ENCODE data around the gene ECI1. TPM values are rescaled to one million over a fixed set of nuclear protein-coding genes. Genes with fewer than 3 reads are reported as not detected.

ECI1 gene
- total RNA-seq, 1 experiment from 2014 or later, result 44.5 TPM

- no peak for DNase-seq (ENCODE audit: low read depth, low spot score)
- in situ Hi-C loops (cut with HindIII; ENCODE audit: low pct_unique_long_range_greater_than_20kb, low sequenced_read_pairs), result no loop called here
Observed at GRCh38 chr16:2229091-2229490, 22.3 kb downstream of the ECI1 start.

GRCh38 chr16:2228161-2228824 lies 23.1 kb downstream of the ECI1 start:
- no peak for DNase-seq (ENCODE audit: low read depth, low spot score)
- in situ Hi-C loops (cut with HindIII; ENCODE audit: low pct_unique_long_range_greater_than_20kb, low sequenced_read_pairs), result no loop called here

GRCh38 chr16:2226918-2227317 lies 24.5 kb downstream of the ECI1 start:
- DNase-seq (ENCODE audit: low read depth, low spot score), result no peak
- in situ Hi-C loops (cut with HindIII; ENCODE audit: low pct_unique_long_range_greater_than_20kb, low sequenced_read_pairs), result no loop called here

- in situ Hi-C loops (cut with HindIII; ENCODE audit: low pct_unique_long_range_greater_than_20kb, low sequenced_read_pairs), result no loop called here
- no peak for DNase-seq (ENCODE audit: low read depth, low spot score)
Observed at GRCh38 chr16:2226245-2226793, 25.1 kb downstream of the ECI1 start.

- DNase-seq (ENCODE audit: low read depth, low spot score), result peak; percentile 49
- in situ Hi-C loops (cut with HindIII; ENCODE audit: low pct_unique_long_range_greater_than_20kb, low sequenced_read_pairs), result no loop called here
Observed at GRCh38 chr16:2223942-2224486, 27.4 kb downstream of the ECI1 start.

GRCh38 chr16:2223221-2223941 lies 28.0 kb downstream of the ECI1 start, which contains the start of gene E4F1:
Gene E4F1, plus strand, starts transcription at chr16:2223591. Its CDS starts 23 bp downstream, at chr16:2223614.
- DNase-seq (ENCODE audit: low read depth, low spot score), result peak; percentile 98
- in situ Hi-C loops (cut with HindIII; ENCODE audit: low pct_unique_long_range_greater_than_20kb, low sequenced_read_pairs), result no loop called here

GRCh38 chr16:2216330-2216729 lies 35.1 kb downstream of the ECI1 start:
- DNase-seq (ENCODE audit: low read depth, low spot score), result no peak
- in situ Hi-C loops (cut with HindIII; ENCODE audit: low pct_unique_long_range_greater_than_20kb, low sequenced_read_pairs), result no loop called here

- in situ Hi-C loops (cut with HindIII; ENCODE audit: low pct_unique_long_range_greater_than_20kb, low sequenced_read_pairs), result no loop called here
Observed at GRCh38 chr16:2214719-2214968, 36.7 kb downstream of the ECI1 start, which contains the start of gene PGP. Gene PGP, minus strand, starts transcription at chr16:2214840. Its CDS starts 63 bp downstream, at chr16:2214777.

GRCh38 chr16:2213817-2214718 lies 37.3 kb downstream of the ECI1 start:
- in situ Hi-C loops (cut with HindIII; ENCODE audit: low pct_unique_long_range_greater_than_20kb, low sequenced_read_pairs), result no loop called here

More at GRCh38 chr16:2214719-2214968, 36.7 kb downstream of the ECI1 start, which contains the start of gene PGP:
- DNase-seq (ENCODE audit: low read depth, low spot score), result no peak

GRCh38 chr16:2212362-2213324 lies 38.7 kb downstream of the ECI1 start:
- in situ Hi-C loops (cut with HindIII; ENCODE audit: low pct_unique_long_range_greater_than_20kb, low sequenced_read_pairs), result no loop called here
- no peak for DNase-seq (ENCODE audit: low read depth, low spot score)

More at GRCh38 chr16:2213817-2214718, 37.3 kb downstream of the ECI1 start:
- no peak for DNase-seq (ENCODE audit: low read depth, low spot score)

- in situ Hi-C loops (cut with HindIII; ENCODE audit: low pct_unique_long_range_greater_than_20kb, low sequenced_read_pairs), result no loop called here
Observed at GRCh38 chr16:2211923-2212347, 39.5 kb downstream of the ECI1 start.

GRCh38 chr16:2210386-2211365 lies 40.7 kb downstream of the ECI1 start, which contains the start of gene BRICD5:
Gene BRICD5, minus strand, starts transcription at chr16:2210863. Its CDS starts 30 bp downstream, at chr16:2210833.
- no peak for DNase-seq (ENCODE audit: low read depth, low spot score)
- in situ Hi-C loops (cut with HindIII; ENCODE audit: low pct_unique_long_range_greater_than_20kb, low sequenced_read_pairs), result no loop called here

More at GRCh38 chr16:2211923-2212347, 39.5 kb downstream of the ECI1 start:
- DNase-seq (ENCODE audit: low read depth, low spot score), result no peak

GRCh38 chr16:2210009-2210332 lies 41.4 kb downstream of the ECI1 start:
- DNase-seq (ENCODE audit: low read depth, low spot score), result no peak
- in situ Hi-C loops (cut with HindIII; ENCODE audit: low pct_unique_long_range_greater_than_20kb, low sequenced_read_pairs), result no loop called here

GRCh38 chr16:2209258-2210008 lies 42.0 kb downstream of the ECI1 start:
- DNase-seq (ENCODE audit: low read depth, low spot score), result no peak
- in situ Hi-C loops (cut with HindIII; ENCODE audit: low pct_unique_long_range_greater_than_20kb, low sequenced_read_pairs), result no loop called here

- in situ Hi-C loops (cut with HindIII; ENCODE audit: low pct_unique_long_range_greater_than_20kb, low sequenced_read_pairs), result no loop called here
- no peak for DNase-seq (ENCODE audit: low read depth, low spot score)
Observed at GRCh38 chr16:2208772-2209171, 42.6 kb downstream of the ECI1 start.

Measured in SK-MEL-5 (cell line).